GM19438 (cell line): ENCODE results near the gene FBXO44.

Experiments
- ATAC-seq: cut with Tn5 transposase; IDR thresholded peaks from one replicate; pipeline ENCODE4 v1.9.1; 2021; ENCODE audit warnings: low read depth; ENCODE audit not compliant: unreplicated experiment

FBXO44 gene

DNA sequence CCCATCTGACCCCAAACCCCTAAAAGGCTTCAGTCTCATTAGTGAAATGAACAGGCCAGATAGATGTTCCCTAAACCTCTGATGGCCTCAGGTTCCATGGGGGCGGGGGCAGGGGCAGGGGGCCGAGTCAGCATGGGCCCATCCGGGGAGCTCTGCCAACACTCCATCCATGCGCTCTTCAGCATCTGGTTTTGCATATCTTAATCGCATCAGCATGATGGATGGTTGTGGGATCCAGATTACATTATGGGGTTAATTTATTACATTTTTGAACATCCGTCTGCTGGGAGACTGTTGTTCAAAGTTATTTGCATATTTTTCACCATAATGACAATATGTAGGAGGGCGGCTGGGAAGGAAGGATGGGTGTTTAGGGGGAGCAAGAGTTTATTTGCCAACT, 29.4 kb downstream of the FBXO44 start:
- ATAC-seq = no peak

DNA sequence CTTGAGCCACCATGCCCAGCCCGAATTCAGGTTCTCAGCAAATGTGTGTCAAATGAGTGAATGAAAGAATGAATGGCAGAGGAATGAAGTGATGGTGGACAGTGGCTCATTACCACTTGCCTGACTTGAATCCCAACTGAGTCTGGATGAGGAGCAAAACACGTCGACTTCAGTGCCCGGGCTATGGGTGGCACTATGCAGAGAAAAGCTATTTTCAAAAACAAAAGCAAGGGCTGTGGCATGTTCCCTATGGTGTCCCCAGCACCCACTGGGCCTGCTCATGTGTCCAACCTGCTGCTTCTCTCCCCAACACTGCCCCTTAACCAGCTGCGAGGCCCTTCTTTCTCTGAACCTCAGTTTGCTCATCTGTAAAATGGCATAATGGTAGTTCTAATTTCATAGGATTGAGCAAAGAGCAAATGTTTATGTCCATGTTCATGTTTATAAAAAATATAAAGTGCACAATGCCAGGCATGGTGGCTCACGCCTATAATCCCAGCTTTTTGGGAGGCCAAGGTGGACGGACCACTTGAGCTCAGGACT, 30.6 kb downstream of the FBXO44 start:
- no peak for ATAC-seq

DNA sequence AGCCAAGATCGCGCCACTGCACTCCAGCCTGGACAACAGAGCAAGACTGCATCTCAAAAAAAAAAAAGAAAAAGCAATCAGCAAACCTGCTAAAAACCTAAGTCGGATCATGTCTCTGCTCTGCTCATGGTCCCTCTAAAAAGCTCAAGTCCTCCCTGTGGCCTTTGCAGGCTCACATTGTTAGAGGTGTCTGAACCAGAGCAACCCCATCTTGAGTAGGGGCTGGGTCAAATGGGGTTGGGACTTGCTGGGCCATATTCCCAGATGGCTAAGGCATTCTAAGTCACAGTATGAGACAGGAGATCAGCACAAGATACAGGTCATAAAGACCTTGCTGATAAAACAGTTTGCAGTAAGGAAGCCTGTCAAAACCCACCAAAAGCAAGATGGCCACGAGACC, 33.8 kb downstream of the FBXO44 start:
- no peak for ATAC-seq

GRCh38 chr1:11690397-11691301, 36.0 kb downstream of the FBXO44 start:
- no peak for ATAC-seq

GRCh38 chr1:11691302-11691914, 36.7 kb downstream of the FBXO44 start, which contains the start of gene DRAXIN:
TSS of gene DRAXIN (plus strand) at chr1:11691710. CDS start at chr1:11706259, 14,549 bp downstream.
- ATAC-seq = no peak

- ATAC-seq = no peak
These were observed 37.4 kb downstream of the FBXO44 start for GRCh38 chr1:11691928-11692711.

DNA sequence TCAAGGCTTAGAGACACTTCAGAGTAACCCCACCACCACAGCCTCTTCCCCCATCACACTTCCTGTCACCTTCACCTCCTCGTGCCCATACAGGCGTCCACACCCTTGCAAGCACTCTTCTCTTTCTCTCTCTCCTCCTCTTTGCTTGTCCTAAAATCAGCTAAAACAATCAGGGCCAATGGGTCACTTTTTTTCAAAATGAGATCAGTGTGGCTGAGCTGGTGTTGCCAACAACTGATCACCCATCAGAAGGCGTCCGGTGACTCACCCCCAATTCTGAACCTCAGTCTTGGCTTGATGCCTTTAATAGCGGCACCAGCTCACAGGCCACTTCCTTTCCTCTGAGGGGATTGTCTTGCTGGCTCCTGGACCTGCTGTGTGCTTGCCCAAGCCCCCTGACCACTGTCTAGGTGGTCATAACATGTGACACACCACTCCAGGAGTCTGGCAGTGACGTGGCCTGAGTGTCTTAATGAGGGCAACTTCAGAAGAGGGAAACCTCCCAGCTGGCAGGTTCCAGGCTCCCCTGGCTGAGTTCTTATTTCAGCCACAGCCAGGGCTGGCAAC, 38.4 kb downstream of the FBXO44 start:
- ATAC-seq = no peak

GRCh38 chr1:11693917-11694316, 39.2 kb downstream of the FBXO44 start:
- ATAC-seq = no peak

- ATAC-seq = no peak
These were observed 41.2 kb downstream of the FBXO44 start for GRCh38 chr1:11695861-11696260.

- ATAC-seq = no peak
These were observed 42.7 kb downstream of the FBXO44 start for GRCh38 chr1:11697188-11697892.

- no peak for ATAC-seq
These were observed 43.2 kb downstream of the FBXO44 start for GRCh38 chr1:11697893-11698210.

GRCh38 chr1:11700601-11701467, 46.2 kb downstream of the FBXO44 start:
- no peak for ATAC-seq

DNA sequence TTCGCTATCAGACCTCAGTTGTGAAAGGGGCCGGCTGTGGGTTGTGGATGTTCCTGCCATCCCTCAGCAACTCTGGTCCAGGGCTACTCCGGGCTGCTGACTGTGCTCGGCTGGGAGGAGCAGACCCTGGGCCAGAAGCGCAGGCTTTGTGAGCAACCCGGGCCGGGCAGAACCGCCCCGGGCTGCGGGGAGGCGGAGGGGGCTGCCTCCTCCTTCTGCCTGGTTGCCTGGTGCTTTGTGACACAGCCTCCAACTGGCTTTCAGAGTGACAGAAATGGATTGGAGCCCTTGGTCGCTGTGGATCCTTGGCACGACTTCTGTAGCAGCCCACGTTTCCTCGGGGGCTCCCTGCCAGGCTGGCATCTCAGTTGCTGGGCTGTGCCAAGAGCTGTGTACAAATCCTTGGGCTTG, 46.9 kb downstream of the FBXO44 start:
- no peak for ATAC-seq

- no peak for ATAC-seq
These were observed 47.5 kb downstream of the FBXO44 start for GRCh38 chr1:11701981-11702803.

GRCh38 chr1:11703357-11704193, 48.9 kb downstream of the FBXO44 start:
- no peak for ATAC-seq

GRCh38 chr1:11704194-11704529, 49.5 kb downstream of the FBXO44 start:
- no peak for ATAC-seq

DNA sequence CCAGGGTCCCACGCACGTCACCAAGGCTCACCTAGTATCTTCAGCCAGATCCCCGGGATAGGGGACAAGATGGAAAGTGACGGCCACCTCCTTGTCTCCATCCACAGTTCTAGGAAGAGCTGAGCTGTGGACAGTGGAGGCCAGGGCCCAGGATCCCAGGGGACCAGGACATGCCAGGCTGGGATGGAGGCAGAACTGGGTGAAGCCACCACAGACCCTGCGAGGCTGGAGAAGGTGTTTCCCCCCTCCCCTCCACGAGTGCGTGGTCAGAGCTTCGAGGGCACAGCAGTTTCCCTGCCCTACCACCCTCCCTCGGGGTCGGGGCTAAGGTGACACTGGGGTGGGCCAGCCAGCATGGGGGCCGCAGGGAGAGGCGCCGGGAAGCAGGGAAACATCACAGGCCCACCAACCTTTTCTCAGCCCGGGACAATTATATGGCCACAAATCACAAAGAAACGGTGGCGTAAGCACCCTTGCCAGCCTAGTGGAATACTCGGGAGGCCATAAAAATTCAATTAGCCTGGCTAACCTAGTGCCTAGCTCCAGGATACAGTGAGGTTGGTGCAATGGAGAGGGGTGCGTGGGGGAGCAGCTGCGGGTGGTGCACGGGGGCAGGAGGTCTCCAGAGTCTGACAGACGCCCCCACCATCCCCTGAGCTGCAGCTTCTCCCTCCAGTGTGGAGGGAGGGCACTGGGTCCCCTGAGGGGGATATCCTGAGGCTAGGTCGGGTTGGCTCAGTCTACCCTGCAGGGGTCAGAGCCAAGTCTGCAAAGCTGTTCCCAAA, 50.2 kb downstream of the FBXO44 start:
- no peak for ATAC-seq
